GM04503 (cell line): ENCODE measurements around the gene UMAD1.

Experiments used
- DNase-seq: peaks from one replicate; pipeline ENCODE4 v3.0.0-alpha.2; 2012; ENCODE audit warnings: low read depth

Gene UMAD1

DNA sequence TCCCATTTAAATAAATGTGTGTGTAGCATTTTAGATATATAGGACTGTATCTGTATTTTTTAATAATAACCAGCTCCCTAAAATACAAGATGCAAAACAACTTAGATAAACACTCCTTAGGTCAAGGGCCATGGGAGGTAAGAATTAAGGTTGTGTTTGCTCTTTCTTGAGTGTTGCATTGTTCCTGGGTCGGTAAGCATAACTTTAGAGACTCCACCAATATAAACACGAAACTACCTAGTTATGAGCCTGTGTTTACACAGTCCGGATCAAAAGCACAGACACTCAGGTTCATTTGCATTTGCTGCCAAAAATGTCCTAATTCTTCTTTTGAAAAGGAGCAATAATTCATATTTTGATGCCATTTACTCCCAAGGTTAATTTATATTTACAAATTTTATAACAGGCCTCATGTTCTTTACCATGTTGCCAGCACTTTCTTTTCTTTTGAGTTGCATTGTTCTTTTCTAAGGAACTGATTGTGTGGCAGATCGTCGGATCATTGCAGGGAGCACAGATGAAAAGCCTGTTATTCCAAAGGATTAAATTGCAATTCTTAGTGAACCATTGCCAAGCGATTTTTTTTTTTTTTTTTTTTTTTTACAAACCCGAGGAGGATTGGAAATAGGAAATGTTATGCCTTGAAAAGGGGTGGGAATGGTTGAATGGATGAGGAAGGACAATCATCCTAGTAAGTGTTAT is 282.3 kb downstream of the UMAD1 start:
- DNase-seq: no peak

DNA sequence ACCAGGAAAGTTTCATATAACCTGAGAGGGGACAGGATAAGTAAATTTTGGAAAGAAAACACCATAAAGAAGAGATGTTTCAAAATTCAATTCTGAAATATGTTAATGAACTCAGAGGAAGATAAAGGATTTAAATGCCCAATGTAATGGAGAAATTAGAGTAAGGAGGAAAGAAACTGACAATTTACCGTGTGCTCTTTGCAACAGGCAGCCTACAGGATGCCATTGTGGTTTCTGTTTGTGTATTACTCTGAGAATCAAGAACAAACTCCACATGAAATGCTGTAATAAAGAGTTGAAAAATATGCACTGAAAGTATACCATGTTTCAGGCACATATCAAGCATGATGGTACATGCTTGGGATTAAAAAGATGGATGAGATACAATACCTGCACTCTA is 283.3 kb downstream of the UMAD1 start:
- DNase-seq: no peak

DNA sequence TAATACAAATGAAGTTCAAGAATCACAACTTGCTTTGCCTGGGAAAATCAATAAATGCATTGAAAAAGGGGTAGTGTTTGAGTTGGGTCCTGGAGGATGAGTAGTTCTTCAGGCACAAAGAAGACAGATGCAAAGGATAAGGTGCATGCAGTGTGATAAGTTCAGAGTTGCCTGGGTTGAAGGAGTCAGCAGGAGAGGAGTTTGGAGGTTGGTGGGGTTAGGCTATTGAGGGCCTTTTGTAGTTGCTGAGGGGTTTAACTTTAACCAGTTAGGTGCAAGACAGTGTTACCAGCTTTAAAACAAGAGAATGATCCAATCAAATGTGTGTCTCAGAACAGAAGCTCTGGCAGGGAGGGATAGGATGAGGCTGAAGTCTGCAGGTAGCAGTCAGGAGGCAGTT is 283.8 kb downstream of the UMAD1 start:
- DNase-seq: no peak
